KBM-7 (cell line): ENCODE results near the gene TPTE2.
"Not testable (repeated sequence)": the region's sequence is repeated elsewhere in the genome, so short reads cannot be mapped to it uniquely, and the experiment has no call there.

Experiments
- DNase-seq: peaks from one replicate; pipeline ENCODE4 v3.0.0-alpha.2; 2015
- in situ Hi-C: fragments of 300-500 bp; cut with MboI; formaldehyde crosslinking; loops from 2 replicates; pipeline ENCODE4 v1.14.3; 2020; ENCODE audit warnings: low sequenced_read_pairs, low pct_unique_long_range_greater_than_20kb, mixed read lengths

TPTE2 gene

DNA sequence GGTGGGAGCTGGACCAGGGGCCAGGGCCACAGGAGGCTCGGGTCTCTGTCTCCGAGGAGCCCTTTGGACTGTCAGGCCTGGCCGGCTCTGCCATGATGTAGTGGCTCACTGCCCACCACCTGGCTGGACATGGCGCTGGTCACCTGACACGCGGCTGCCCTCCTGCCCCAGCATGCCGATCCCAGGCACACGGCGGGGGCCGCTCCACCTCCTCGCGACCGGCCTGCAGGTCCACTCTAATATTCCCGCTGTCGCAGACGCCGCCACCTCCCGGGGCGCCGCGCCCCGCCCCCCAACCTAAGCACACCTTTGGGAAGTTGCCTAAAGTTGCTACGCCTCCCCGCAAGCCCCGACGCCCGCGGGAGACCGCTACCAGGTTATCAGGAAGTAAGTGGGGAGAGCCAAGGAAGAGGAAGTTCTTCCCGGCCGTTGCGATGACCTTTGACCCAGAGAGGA, at the start of gene TPTE2:
TSS of gene TPTE2 (minus strand) at position 406 of the 456 bp plus-strand sequence. CDS start 58,298 bp downstream, outside the sequence.
- in situ Hi-C loops, DNase-seq: not testable (repeated sequence)

DNA sequence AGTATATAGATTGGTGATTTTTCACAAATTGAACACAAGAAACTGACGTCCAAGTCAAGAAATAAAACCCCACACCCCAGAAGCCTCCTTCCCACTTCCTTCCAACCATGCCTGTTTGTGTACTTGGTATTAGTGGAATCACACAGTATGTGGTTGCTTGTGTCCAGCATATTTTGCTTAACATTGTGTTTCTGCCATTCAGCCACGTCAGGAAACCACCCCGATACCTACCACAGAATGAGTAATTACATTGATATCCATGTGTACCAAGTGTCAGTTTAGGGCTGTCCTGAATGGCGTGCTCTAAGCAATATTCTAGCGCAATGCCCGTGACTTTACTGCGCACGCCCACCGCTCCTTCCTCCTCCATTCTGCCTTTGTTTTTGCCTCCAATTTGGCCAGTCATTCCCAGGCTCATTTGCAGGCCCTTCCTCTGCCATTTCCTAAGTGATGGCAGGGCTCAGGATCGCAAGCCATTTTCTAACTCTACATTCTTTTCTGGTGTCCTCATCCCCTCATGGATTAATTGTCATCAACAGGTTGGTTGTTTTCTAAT, 46.3 kb upstream of the TPTE2 start:
- DNase-seq = no peak
- in situ Hi-C loops = no loop called here

DNA sequence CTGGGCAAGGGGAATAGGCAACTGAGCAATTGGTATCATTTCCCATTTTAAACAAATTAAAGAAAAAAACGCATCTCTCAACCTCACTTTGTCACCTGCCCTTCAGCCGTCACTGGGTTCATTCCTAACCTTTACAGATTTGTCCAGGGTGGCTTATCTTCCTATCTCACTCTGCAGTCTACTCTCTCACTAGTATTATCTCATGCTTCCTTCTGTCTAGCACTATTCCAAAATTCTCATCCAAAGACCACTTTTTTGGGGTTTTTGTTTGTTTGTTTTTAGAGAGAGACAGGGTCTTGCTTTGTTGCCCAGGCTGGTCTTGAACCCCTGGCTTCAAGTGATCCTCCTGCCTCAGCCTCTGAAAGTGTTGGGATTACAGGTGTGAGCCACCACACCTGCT, 45.4 kb upstream of the TPTE2 start:
- in situ Hi-C loops = no loop called here
- no peak for DNase-seq

DNA sequence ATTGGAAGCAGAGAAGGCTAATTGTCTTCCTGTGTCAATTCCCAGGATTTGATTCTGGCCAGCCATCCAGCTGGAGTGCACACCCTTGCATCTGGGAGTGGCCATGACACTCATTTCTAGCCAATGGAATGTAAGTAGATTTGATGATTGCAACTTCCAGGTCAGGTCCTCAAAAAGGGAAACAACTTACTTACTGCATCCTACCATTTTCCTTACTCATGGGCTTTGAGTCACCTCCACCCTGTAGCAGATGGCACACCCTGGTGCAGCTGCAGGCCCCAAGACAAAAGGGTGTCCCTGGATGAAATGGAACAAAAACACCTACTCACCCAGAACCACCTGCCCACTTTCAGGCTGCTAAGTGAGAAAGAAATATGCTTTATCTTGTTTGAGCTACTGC, 44.8 kb upstream of the TPTE2 start:
- no peak for DNase-seq
- in situ Hi-C loops = no loop called here

DNA sequence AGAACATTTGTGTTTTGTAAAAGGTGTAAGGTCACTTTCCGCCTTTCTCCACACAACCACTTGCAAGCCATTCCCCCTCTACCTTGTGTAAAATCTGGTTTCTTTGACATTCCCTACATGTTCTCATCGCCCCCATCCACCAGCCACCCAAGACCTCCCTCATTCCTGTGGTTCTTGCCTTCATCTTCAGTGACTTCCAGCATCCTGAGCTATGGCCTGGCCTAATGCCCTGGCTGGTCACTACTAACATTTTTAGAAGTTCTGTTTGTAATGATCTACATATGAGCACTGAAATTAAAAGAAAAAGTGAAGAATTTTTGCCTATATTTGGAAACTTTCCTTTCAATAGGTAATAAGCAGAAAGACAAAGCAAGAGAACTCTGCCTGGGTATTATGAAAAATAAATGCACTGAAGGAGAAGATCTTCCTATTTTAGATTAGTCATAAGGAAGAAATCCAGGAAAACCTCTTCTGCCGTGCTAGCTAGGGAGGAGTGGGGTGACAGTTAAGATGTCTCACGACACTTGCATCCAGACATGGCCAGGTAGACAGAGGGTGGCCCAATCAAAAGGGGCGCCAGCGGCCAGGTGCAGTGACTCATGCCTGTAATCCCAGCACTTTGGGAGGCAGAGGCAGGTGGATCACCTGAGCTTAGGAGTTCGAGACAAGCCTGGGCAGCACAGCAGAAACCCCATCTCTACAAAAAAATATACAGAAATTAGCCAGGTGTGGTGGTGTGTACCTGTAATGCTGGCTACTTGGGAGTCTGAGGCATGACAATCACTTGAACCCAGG, 44.0 kb upstream of the TPTE2 start:
- DNase-seq = no peak
- in situ Hi-C loops = no loop called here

DNA sequence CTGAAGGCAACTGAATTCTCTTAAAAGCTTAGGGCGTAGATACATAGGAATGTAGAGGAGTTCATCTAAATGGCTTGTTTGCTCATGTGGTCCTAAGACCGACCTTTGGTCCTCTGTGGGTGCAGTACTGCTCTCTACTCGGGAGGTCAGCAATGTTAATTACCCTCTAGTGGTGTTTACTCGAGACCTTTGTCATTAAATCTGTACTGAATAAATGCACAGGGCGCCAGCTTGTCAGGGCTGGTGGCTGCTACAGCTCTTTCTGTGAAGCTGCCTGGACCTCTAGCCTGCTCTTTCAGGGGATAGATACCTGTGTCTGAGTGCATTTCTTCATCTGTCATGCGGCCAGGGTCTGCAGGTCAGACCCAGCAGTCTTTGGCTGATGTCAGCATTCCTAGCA, 43.0 kb upstream of the TPTE2 start:
- no peak for DNase-seq
- in situ Hi-C loops = no loop called here

DNA sequence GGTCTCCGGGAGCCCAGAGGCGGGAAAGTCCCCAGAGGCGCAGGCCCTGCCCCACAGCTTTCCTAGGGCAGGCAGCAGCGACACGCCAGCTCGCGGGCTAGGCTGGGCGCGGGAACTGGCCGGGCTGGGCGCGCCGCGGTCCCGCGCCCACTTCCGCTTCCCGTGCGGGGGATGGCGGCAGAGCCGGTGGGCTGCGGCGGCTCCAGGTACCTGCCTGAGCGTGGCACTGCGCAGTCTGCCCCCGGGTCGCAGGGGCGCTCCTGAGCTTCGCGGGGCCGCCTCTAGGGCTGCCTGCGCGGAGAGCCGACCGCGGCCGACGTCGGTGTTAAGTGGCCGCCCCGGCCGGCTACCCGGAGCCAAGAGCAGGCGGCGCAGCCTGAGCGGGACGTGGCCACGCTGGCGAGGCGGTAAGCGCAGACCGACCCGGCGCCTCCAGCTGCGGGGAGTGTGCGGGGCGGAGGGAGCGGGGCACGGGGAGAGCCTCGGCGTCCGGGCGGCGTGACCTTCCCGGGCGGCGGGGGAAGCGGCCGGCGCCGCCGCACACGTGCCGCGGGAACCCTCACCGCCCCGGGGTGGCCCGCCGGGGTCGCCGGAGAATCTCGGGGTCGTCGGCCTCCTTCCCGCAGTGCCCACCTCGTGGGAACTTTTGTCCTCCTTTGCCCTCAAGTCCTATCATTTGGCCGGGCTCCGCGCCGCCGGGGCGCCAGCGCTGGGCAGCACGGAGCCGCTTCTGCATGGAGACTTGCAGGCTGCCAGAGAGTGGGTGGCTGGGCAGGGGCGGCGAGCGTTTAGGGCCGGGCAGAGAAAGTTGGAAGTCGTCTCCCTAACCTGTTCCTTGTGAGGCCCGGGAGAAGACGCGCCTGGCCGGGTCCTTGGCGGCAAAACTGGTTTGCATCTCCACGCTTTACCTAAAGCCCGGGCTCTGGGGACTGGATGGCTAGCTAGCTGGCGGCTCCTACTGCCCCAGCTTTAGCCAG, 40.7 kb upstream of the TPTE2 start:
- in situ Hi-C loops = no loop called here
- DNase-seq = peak; percentile 79

DNA sequence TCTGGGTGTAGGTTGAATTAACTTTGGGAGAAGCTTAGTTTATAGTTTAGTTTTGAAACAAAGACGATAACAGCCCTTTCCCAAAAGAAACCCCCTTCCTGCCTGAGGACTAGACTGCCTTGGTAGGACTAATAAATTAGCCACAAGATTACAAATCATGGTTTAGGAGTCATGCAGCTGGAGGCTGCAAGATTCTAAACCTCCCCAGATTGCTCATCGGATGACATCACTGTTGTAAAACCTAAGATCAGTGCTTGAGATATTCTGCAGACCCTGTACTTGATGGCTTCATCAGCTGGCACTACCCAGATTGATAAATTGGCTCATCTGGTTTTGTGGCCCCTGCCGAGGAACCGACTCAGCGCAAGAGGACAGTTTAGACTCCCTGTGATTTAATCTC, 36.2 kb upstream of the TPTE2 start:
- no peak for DNase-seq
- in situ Hi-C loops = loop anchor here (25.0 kb wide), 1 partner anchor 435 kb away; no protein-coding TSS in a partner anchor

DNA sequence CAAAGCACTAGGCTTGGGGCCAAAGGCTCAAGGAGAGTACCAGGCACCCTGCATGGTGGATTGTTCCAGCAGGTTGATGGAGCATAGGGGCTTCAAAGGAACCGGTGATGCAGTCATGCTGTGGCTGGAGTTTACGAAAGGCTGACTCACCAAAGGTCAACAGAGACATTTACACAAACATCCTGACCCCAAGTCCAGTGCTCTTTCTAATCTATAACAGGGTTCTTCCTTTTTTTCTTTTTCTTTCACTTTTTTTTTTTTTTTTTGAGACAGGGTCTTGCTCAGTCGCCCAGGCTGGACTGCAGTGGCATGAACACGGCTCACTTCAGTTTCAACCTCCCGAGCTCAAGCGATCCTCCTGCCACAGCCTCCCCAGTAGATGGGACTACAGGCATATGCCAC, 35.6 kb upstream of the TPTE2 start:
- no peak for DNase-seq
- in situ Hi-C loops = loop anchor here (25.0 kb wide), 1 partner anchor 435 kb away; no protein-coding TSS in a partner anchor

DNA sequence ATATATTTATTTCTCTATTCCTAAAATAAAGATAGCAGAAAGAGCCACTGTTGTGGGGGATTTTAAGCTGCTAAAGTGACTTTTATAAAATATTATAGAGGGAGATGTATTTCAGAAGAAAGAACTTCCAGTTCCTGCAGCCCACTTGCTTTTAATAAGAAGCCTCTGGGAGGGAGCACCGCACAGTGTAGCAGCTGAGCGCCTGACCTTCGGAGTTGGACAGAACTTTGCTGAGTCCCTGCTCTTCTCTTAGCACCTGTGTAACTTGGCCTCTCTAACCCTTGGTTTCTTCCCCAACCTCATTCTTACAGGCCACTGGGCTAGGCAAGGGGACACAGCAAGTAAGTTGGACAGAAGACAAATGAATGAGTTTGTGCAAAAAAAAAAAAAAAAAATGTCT, 34.8 kb upstream of the TPTE2 start:
- no peak for DNase-seq
- in situ Hi-C loops = loop anchor here (25.0 kb wide), 1 partner anchor 434 kb away; no protein-coding TSS in a partner anchor

DNA sequence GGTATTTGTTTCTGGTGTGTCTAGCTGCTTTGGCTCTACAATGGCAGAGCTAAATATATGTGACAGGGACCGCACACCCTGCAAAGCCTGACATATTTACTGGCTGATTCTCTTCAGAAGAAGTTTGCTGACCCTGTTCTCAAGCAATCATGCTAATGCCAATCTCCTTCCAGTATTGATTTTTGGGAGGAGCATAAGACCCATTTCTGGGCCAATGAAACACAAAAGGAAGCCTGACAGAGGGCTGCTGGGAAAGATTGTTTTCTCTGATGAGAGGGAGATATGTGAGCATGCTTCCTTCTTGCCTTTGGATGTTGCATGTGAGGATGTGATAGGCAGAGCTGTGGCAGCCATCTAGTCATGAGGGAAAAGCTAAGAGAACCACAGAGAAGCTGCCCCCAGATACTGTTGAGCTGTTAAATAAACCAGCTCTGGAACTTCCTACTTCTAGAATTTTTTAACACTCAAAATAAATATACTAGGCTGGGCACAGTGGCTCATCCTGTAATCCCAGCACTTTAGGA, 31.4 kb upstream of the TPTE2 start:
- in situ Hi-C loops = loop anchor here (25.0 kb wide), 1 partner anchor 430 kb away; no protein-coding TSS in a partner anchor
- DNase-seq = peak; percentile 66

DNA sequence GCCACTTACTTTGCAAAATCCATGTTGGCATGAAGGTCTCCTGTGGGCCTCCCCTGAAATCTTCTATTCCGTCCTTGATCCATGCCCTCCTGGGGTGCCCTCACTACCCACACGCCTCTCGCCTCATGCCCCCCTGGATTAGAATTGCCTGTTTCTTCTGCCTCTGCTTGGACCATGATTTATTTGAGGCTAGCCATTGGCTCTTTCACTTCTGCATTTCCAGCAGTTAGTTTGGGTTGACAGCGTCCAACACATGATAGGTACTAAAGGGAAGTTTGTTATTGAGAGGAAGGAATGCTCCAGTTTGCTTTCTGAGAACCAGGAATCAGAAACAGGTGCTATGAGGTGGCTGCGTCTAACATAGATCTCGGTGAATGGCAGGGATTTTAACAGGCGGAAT, 30.5 kb upstream of the TPTE2 start:
- in situ Hi-C loops = loop anchor here (25.0 kb wide), 1 partner anchor 430 kb away; no protein-coding TSS in a partner anchor

DNA sequence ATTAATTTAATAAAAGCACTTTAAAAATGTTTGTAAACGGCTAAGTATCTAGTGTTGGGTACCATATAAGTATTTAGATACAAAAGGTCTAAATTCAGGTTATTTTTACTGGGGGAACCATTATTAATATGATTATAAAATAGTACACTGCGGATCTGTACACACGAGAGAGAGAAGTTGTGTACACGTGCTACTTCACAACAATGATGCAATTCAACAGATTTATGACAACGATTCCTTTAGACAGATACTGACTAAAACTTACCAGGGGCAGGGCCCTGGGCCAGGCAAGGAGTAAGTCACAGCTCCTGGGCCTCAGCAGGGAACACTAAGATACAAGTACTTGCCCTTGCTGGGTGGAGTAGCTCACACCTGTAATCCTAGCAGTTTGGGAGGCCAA, 29.1 kb upstream of the TPTE2 start:
- in situ Hi-C loops = loop anchor here (25.0 kb wide), 1 partner anchor 428 kb away; no protein-coding TSS in a partner anchor
- no peak for DNase-seq

More for the DNA sequence above, 30.5 kb upstream of the TPTE2 start:
- peak; percentile 39 for DNase-seq

DNA sequence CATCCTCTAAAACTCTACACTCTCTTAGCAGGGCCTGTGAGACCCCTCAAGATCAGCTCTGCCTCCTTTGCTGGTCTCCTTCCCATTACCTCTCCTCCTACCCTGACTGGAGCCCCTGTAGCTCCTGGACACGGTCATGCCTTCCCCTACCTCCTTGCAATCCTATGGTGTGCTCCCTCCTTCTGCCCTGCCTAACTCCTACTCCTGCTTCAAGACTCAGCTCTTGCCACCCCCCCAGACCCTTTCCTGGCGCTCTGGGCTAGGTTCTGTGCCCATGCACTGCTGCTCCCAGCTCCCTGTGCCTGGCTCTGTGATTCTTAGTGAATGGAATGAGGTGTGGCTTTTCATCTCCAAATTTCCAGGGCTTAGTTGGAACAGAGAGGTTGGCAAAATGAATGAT, 28.0 kb upstream of the TPTE2 start:
- in situ Hi-C loops = loop anchor here (25.0 kb wide), 1 partner anchor 427 kb away; no protein-coding TSS in a partner anchor
- DNase-seq = no peak

DNA sequence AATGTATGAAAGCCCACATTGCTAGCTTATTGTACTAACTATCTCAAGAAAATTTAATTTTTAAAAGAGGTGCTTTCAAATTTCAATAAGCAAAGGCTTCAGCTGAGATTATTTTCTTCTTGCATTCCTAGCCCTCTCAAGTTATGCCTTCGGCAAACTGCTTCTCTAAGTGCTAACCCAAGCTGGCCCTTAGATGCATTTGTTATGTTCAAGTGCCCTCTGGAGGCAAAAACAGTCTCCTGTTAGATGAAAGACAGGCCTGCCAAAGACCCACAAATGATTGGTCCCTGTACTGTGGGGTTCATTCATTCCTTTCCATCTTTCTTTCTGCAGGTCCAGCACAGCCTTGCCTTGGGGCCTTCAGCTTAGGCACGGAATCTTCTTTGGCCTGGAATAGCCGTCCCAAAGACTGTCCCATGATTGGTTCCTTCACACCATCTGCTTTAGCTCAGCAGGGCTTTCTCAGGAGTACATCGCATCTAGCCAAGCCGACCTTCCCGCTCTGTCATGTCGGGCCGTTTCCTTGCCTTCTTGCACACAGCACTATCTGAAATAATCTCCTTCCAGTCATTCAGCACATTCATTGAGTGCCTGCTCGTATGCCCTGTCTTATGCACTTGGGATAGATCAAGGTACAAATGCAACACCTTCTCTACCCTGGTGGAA, 26.4 kb upstream of the TPTE2 start:
- peak; percentile 77 for DNase-seq
- in situ Hi-C loops = loop anchor here (25.0 kb wide), 1 partner anchor 425 kb away; no protein-coding TSS in a partner anchor

DNA sequence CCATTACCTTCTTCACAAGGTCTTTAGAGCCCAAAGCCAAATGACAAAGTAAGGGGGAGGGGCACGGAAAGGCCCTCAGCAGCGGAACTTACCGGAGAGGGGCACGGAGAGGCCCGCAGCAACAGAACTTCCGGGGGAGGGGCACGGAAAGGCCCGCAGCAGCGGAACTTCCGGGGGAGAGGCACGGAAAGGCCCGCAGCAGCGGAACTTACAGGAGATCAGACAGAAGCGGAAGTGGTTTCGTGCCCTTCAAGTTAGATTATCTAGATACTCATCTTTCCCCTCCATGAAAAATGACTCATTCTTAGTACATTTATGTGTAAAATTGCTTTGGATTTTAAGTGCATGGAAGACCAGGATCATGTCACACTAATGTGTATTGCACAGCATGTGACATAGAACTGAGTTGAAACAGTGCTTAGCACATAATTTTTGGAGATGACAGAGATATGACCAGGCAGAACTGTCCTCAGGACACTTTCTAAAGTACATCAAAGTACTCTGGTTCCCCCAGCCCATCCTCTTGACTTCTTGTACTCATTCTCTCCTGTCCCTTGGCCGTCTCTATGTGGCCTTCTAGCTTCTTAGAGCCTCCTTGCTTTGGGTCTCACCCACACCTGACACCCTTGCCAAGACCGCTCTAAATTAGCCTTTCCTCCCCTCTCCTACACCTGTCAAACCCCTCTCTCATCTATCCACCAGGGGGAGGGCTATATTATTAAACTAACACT, 25.7 kb upstream of the TPTE2 start:
- DNase-seq = peak; percentile 92
- in situ Hi-C loops = loop anchor here (25.0 kb wide), 1 partner anchor 425 kb away; no protein-coding TSS in a partner anchor

DNA sequence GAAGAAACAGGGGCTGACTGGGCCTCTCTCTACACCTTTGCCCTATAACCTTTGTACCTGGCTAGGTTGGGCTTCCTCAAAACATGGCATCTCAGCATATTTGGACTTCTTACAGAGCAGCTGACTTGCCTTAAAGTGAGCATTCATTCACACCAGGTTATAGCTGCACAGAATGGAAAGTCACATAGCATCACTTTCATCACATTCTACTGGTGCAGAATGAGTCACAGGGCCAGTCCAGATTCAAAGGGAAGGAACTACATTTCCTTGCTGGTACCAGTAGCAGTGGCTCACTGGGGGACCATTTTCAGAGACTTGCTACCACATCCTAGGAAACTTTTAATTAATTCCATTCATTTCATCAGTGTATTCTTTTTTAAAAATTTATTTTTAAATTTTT, 20.3 kb upstream of the TPTE2 start:
- in situ Hi-C loops = loop anchor here (25.0 kb wide), 1 partner anchor 419 kb away; no protein-coding TSS in a partner anchor
- no peak for DNase-seq

DNA sequence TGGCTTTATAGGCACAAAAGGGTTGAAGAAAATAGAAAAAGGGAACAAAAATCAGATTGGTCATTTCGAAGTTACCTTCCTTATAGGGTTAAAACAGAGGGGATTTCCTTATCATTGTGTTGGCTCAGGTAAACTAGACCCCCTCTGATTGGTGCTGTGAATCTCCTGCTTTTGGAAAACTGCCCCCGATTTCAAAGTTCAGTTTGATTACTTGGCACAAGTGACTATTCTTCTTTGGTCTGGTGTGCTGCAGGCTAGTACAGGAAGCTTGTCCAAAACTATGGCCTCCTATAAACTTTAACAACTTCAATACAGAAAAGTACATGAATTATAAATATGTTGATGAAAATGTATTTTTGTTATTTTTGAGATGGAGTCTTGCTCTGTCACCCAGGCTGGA, 13.9 kb upstream of the TPTE2 start:
- DNase-seq = no peak
- in situ Hi-C loops = loop anchor here (25.0 kb wide), 1 partner anchor 413 kb away; no protein-coding TSS in a partner anchor
